ENCODE data around the gene IFI6. TPM values are rescaled to one million over a fixed set of nuclear protein-coding genes. Genes with fewer than 3 reads are reported as not detected.

Gene IFI6
- total and polyA plus RNA-seq, 2 of the 13 experiments (the other 11 are each of a cell fraction or from before 2014, with no cell fraction given), result 12.9 to 13.2 TPM

GRCh38 chr1:27644369-27645070 is 27.5 kb downstream of the IFI6 start (continued):
- TF ChIP-seq THAP9 (CRISPR knock-in tag; IDR thresholded peaks at IDR 0.05; ENCODE audit: borderline replicate concordance) (no peak), HNF1B (CRISPR knock-in tag; IDR thresholded peaks at IDR 0.05) (no peak), ZNF7 (CRISPR knock-in tag; IDR thresholded peaks at IDR 0.05) (no peak), ZNF143 (CRISPR knock-in tag; IDR thresholded peaks at IDR 0.05) (no peak), ZNF768 (CRISPR knock-in tag; IDR thresholded peaks at IDR 0.05) (peak; percentile 74; the same call in 1 of the 2 replicates), TRAFD1 (CRISPR knock-in tag; IDR thresholded peaks at IDR 0.05; ENCODE audit: borderline replicate concordance) (no peak), HOMEZ (CRISPR knock-in tag; IDR thresholded peaks at IDR 0.05; ENCODE audit: low read depth) (no peak), ZNF629 (CRISPR knock-in tag; conservative IDR thresholded peaks at IDR 0.05) (no peak), ZNF407 (CRISPR knock-in tag; IDR thresholded peaks at IDR 0.05; ENCODE audit: not compliant biosample characterization) (no peak)
